ENCODE data around the gene RNU7-1. TPM values are rescaled to one million over a fixed set of nuclear protein-coding genes. Genes with fewer than 3 reads are reported as not detected.

The RNU7-1 gene
- total and polyA plus RNA-seq, 2 donors (not counting 1 experiment from before 2014, with no cell fraction given), result not detected

GRCh38 chr12:6936636-6937480 is 6.8 kb upstream of the RNU7-1 start:
- Histone ChIP-seq H3K4me1 (ENCODE audit: control insufficient read depth in 2 of 2, insufficient read depth in 2 of 2, low read length in 2 of 2) (peaks cover 17 to 27% of the 10 kb centered on the region in 2 donors), H3K9me3 (ENCODE audit: control extremely low read depth in 1 of 3, control insufficient read depth in 2 of 3, insufficient read depth in 1 of 3, low read length in 2 of 3) (no peaks in the 10 kb centered on the region), H3K4me2 (replicated peaks; ENCODE audit: low read depth, low read length, poor library complexity, severe bottlenecking) (peak overlapping the region; percentile 97), H3K9ac (ENCODE audit: low read length) (peak overlapping the region; percentile 75), H4K20me1 (ENCODE audit: control insufficient read depth, insufficient read depth, low read length, poor library complexity, severe bottlenecking) (no peaks in the 10 kb centered on the region), H3K27me3 (replicated peaks in 1 of 4; ENCODE audit: control extremely low read depth in 1 of 4, control insufficient read depth in 3 of 4, insufficient read depth in 4 of 4, low read length in 3 of 4) (no peaks in the 10 kb centered on the region), H2AFZ (ENCODE audit: insufficient read depth, low read depth, low read length, poor library complexity, severe bottlenecking) (peak overlapping the region; percentile 79), H3K79me2 (ENCODE audit: control insufficient read depth, insufficient read depth, low read length) (peaks cover 20% of the 10 kb centered on the region), H3K36me3 (replicated peaks in 1 of 2; ENCODE audit: control extremely low read depth in 1 of 2, control insufficient read depth in 1 of 2, extremely low read depth in 1 of 2, insufficient read depth in 2 of 2, low read length in 1 of 2) (peaks cover 0 to 20% of the 10 kb centered on the region in 2 experiments), H3K27ac (ENCODE audit: low read length in 2 of 2) (peak overlapping the region; percentile 88 to 91), H3K4me3 (ENCODE audit: control extremely low read depth in 1 of 5, extremely low read depth in 1 of 5, insufficient read depth in 1 of 5, low read depth in 2 of 5, low read length in 4 of 5) (peak overlapping the region in 4 of 5 experiments; percentile 77 to 94 (median 84))
- intact Hi-C loops (cut with micrococcal nuclease), result loop anchor here (1.0 to 5.0 kb wide), 4 partner anchors 8 to 85 kb away; partner anchors contain the start of genes CDCA3, LPCAT3 and USP5
- ATAC-seq (ENCODE audit: low read depth), result peak; percentile 11
- WGBS (ENCODE audit: insufficient coverage), result 3% methylated on average over 36 of the region's 36 CpGs
- CTCF ChIA-PET, result interaction anchor here (0.7 to 16.6 kb wide), 14 partner anchors 7 to 264 kb away, joined by 4 to 944 read pairs (median 14); partner anchors contain the start of genes C12orf57, ENO2, PTPN6 and RNU7-1
- Mint-ChIP-seq H3K27ac (peak overlapping the region; percentile 97), H3K9me3 (ENCODE audit: insufficient read depth) (no peaks in the 10 kb centered on the region), H3K27me3 (no peaks in the 10 kb centered on the region), H3K4me3 (peak overlapping the region; percentile 87), H3K4me1 (peaks cover 39% of the 10 kb centered on the region)
- TF ChIP-seq CTCF (IDR thresholded peaks at IDR 0.05) (no peak), EZH2 (IDR thresholded peaks at IDR 0.05; ENCODE audit: borderline replicate concordance, insufficient read depth, low read depth, low read length, poor library complexity, severe bottlenecking) (no peak)
- DNase-seq, result peak; percentile 61
- POLR2A ChIA-PET, result interaction anchor here (1.0 to 18.5 kb wide), 9 partner anchors 10 to 85 kb away, joined by 3 to 662 read pairs (median 9); partner anchors contain the start of genes ATN1, LPCAT3, LRRC23 and PTPN6

All from B cell (primary cell).